ENCODE results near the gene ADAMTSL3.

GRCh38 chr15:83698294-83698693 lies 44.4 kb downstream of the ADAMTSL3 start:
- TF ChIP-seq ZFX (IDR thresholded peaks at IDR 0.05) (no peak), CTCF (conservative IDR thresholded peaks at IDR 0.05) (no peak)

All from C4-2B (cell line).